H9 (cell line): Measurements from ENCODE around the gene ITGB3. TPM values are rescaled to one million over a fixed set of nuclear protein-coding genes. Genes with fewer than 3 reads are reported as not detected.

Experiments
- DNase-seq: peaks from one replicate; pipeline ENCODE4 v3.0.0-alpha.2; 2017
- H2AFZ ChIP-seq: one replicate; pipeline ENCODE4 v1.6.1; 2013; ENCODE audit warnings: mild to moderate bottlenecking, low read length, control low read depth, moderate library complexity
- H2AK5ac ChIP-seq: 2 replicates; pipeline ENCODE4 v1.6.1; 2013; ENCODE audit warnings: low read length, control low read depth, mixed read lengths; ENCODE audit not compliant: insufficient read length
- H2BK120ac ChIP-seq: one replicate; pipeline ENCODE4 v1.6.1; 2013; ENCODE audit warnings: low read depth, mild to moderate bottlenecking, low read length, control low read depth, inconsistent platforms; ENCODE audit not compliant: poor library complexity, severe bottlenecking
- H2BK12ac ChIP-seq: 2 replicates; pipeline ENCODE4 v1.6.1; 2013; ENCODE audit warnings: low read length, control low read depth, mixed read lengths, low read depth; ENCODE audit not compliant: insufficient read length
- H2BK15ac ChIP-seq: 2 replicates; pipeline ENCODE4 v1.6.1; 2013; ENCODE audit warnings: low read depth, low read length, control low read depth
- H2BK20ac ChIP-seq: one replicate; pipeline ENCODE4 v1.6.1; 2013; ENCODE audit warnings: low read depth, mild to moderate bottlenecking, low read length, control low read depth, inconsistent platforms; ENCODE audit not compliant: poor library complexity, severe bottlenecking
- H2BK5ac ChIP-seq: 2 replicates; pipeline ENCODE4 v1.6.1; 2013; ENCODE audit warnings: low read length, control low read depth, mixed read lengths; ENCODE audit not compliant: insufficient read length
- H3K14ac ChIP-seq: 2 replicates; pipeline ENCODE4 v1.6.1; 2013; ENCODE audit warnings: low read length, control low read depth; ENCODE audit not compliant: insufficient read depth
- H3K18ac ChIP-seq: 2 replicates; pipeline ENCODE4 v1.6.1; 2013; ENCODE audit warnings: low read depth, mild to moderate bottlenecking, mixed read lengths, low read length, control low read depth; ENCODE audit not compliant: insufficient read length
- H3K23ac ChIP-seq: 2 replicates; pipeline ENCODE4 v1.6.1; 2013; ENCODE audit warnings: low read length, control low read depth, mixed read lengths, low read depth; ENCODE audit not compliant: insufficient read length
- H3K23me2 ChIP-seq: 2 replicates; pipeline ENCODE4 v1.6.1; 2013; ENCODE audit warnings: low read depth, mild to moderate bottlenecking, mixed read lengths, low read length, control low read depth; ENCODE audit not compliant: insufficient read length, poor library complexity, severe bottlenecking
- H3K27ac ChIP-seq: 2 replicates; pipeline ENCODE4 v1.5.1; 2013; ENCODE audit warnings: low read length, control low read depth, mixed read lengths, low read depth; ENCODE audit not compliant: insufficient read length
- H3K27me3 ChIP-seq: 2 replicates; pipeline ENCODE4 v1.6.1; 2013; ENCODE audit warnings: low read length, control low read depth, inconsistent platforms; ENCODE audit not compliant: insufficient read depth
- H3K4ac ChIP-seq: 2 replicates; pipeline ENCODE4 v1.6.1; 2013; ENCODE audit warnings: low read depth, mild to moderate bottlenecking, control low read depth, inconsistent platforms, low read length, moderate library complexity
- H3K4me1 ChIP-seq: 2 replicates; pipeline ENCODE4 v1.6.1; 2013; ENCODE audit warnings: low read length, control low read depth, inconsistent platforms; ENCODE audit not compliant: insufficient read depth
- H3K4me2 ChIP-seq: 2 replicates; pipeline ENCODE4 v1.6.1; 2013; ENCODE audit warnings: low read length, control low read depth, mixed read lengths; ENCODE audit not compliant: insufficient read length, insufficient read depth
- H3K56ac ChIP-seq: 2 replicates; pipeline ENCODE4 v1.6.1; 2013; ENCODE audit warnings: low read depth, mild to moderate bottlenecking, mixed read lengths, low read length, control low read depth; ENCODE audit not compliant: insufficient read length
- H3K79me1 ChIP-seq: 2 replicates; pipeline ENCODE4 v1.6.1; 2013; ENCODE audit warnings: low read depth, mild to moderate bottlenecking, moderate library complexity, low read length, control low read depth, inconsistent platforms; ENCODE audit not compliant: insufficient read depth, poor library complexity, severe bottlenecking
- H3K79me2 ChIP-seq: 2 replicates; pipeline ENCODE4 v1.6.1; 2013; ENCODE audit warnings: low read length, control low read depth, inconsistent platforms; ENCODE audit not compliant: insufficient read depth
- H3K9ac ChIP-seq: 2 replicates; pipeline ENCODE4 v1.6.1; 2013; ENCODE audit warnings: low read length, control low read depth, mixed read lengths; ENCODE audit not compliant: insufficient read length; ENCODE audit errors: extremely low read depth
- H3K9me3 ChIP-seq: one replicate; pipeline ENCODE4 v1.6.1; 2013; ENCODE audit warnings: low read depth, low read length, inconsistent platforms; ENCODE audit not compliant: control insufficient read depth
- H3T11ph ChIP-seq: one replicate; pipeline ENCODE4 v1.6.1; 2013; ENCODE audit warnings: mild to moderate bottlenecking, low read length, control low read depth, inconsistent platforms
- H4K20me1 ChIP-seq: one replicate; pipeline ENCODE4 v1.6.1; 2013; ENCODE audit not compliant: control insufficient read depth, insufficient read length, insufficient read depth
- H4K5ac ChIP-seq: 2 replicates; pipeline ENCODE4 v1.6.1; 2013; ENCODE audit warnings: low read depth, mild to moderate bottlenecking, mixed read lengths, low read length, control low read depth; ENCODE audit not compliant: insufficient read length
- H4K8ac ChIP-seq: replicated peaks from 2 replicates; pipeline ENCODE4 v1.6.1; 2013; ENCODE audit warnings: low read length, control low read depth, mixed read lengths, low read depth; ENCODE audit not compliant: insufficient read length
- H4K91ac ChIP-seq: 2 replicates; pipeline ENCODE4 v1.6.1; 2013; ENCODE audit warnings: low read depth, mild to moderate bottlenecking, moderate library complexity, mixed read lengths, low read length, control low read depth; ENCODE audit not compliant: insufficient read length
- H3K27ac Mint-ChIP-seq, 3 experiments: 2 replicates in 2 of 3; 3 replicates in 1 of 3; pipeline ENCODE4 v1.8.0; 2020 to 2021; ENCODE audit warnings: mixed read lengths in 3 of 3, mild to moderate bottlenecking in 1 of 3, moderate library complexity in 1 of 3
- H3K27me3 Mint-ChIP-seq: 2 replicates; pipeline ENCODE4 v1.8.0; 2021; ENCODE audit warnings: low read depth, mild to moderate bottlenecking, moderate library complexity, mixed read lengths
- H3K36me3 Mint-ChIP-seq, 3 experiments: 2 replicates in 2 of 3; 3 replicates in 1 of 3; pipeline ENCODE4 v1.8.0; 2020 to 2021; ENCODE audit warnings: low read depth in 3 of 3, mixed read lengths in 3 of 3; ENCODE audit not compliant: insufficient read depth in 1 of 3
- H3K4me1 Mint-ChIP-seq, 2 experiments: 2 replicates each; pipeline ENCODE4 v1.8.0; 2020; ENCODE audit warnings: mixed read lengths in 2 of 2
- H3K4me3 Mint-ChIP-seq, 2 experiments: 2 replicates in 1 of 2; 3 replicates in 1 of 2; pipeline ENCODE4 v1.8.0; 2020 to 2021; ENCODE audit warnings: mild to moderate bottlenecking in 2 of 2, mixed read lengths in 2 of 2, moderate library complexity in 1 of 2
- H3K9me3 Mint-ChIP-seq, 2 experiments: 2 replicates in 1 of 2; 3 replicates in 1 of 2; pipeline ENCODE4 v1.8.0; 2020; ENCODE audit warnings: mild to moderate bottlenecking in 2 of 2, mixed read lengths in 2 of 2, moderate library complexity in 1 of 2
- WGBS: extraction: QIAGEN DNeasy Blood & Tissue Kit; methylation state at CpG from one replicate; pipeline ENCODE4 v1.1.7; 2013; ENCODE audit warnings: missing lambda C conversion rate, low lambda C conversion rate, mixed read lengths; ENCODE audit not compliant: insufficient read length; ENCODE audit errors: extremely low coverage; 5-methylcytosine and 5-hydroxymethylcytosine counted together
- total RNA-seq: library from RNA; stranded (reverse); gene quantifications from 2 replicates; pipeline ENCODE4 v1.2.1, GENCODE V29; 2021
- TF ChIP-seq, protein P1 (sequence below): fragments of 200-600 bp; sonication (generic); conservative IDR thresholded peaks from 3 replicates; pipeline ENCODE4 v1.8.0; 2021; ENCODE audit warnings: antibody characterized with exemption, mild to moderate bottlenecking

ITGB3 gene
- total RNA-seq, 1 experiment from 2014 or later, result not detected

DNA sequence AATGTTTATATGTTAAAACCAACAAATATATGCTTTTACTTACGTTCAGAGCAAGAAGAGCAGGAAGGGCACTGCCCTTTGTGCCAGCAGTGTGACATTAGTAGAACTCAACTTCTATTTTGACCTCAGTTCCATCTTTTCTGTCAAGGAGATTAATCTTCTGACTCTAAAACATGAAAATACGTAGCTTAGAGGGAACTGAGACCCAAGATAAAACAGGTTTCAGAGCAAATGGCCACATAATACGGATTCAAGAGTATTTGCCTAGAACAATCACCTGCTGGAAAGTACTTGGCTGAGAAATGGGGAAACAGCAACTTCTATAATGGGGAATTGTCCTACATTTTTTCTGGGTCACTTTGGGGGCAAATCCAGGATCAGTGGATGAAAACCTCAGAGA lies 22.3 kb upstream of the ITGB3 start:
- no CpG with 5 or more reads among the region's 3 CpGs for WGBS
- Histone ChIP-seq H3K23ac (no peak overlapping the region), H3K79me2 (no peaks in the 10 kb centered on the region), H4K5ac (no peak overlapping the region), H2BK15ac (no peak overlapping the region), H3K27me3 (no peaks in the 10 kb centered on the region), H3K4ac (no peak overlapping the region), H2BK120ac (no peak overlapping the region), H4K20me1 (no peaks in the 10 kb centered on the region), H3K27ac (no peak overlapping the region), H4K91ac (no peak overlapping the region), H2AFZ (no peak overlapping the region), H3K79me1 (no peaks in the 10 kb centered on the region), H3K18ac (no peak overlapping the region), H3K23me2 (no peaks in the 10 kb centered on the region), H3K14ac (no peak overlapping the region), H3K56ac (no peak overlapping the region), H3K9me3 (no peaks in the 10 kb centered on the region), H2AK5ac (no peak overlapping the region), H4K8ac (no peak overlapping the region), H3K4me2 (no peak overlapping the region), H3K4me1 (no peaks in the 10 kb centered on the region; the same call in 1 of the 2 replicates), H3K9ac (no peak overlapping the region), H2BK12ac (no peak overlapping the region), H3T11ph (no peak overlapping the region), H2BK5ac (no peak overlapping the region), H2BK20ac (no peak overlapping the region)
- no peak for DNase-seq
- TF ChIP-seq, protein P1, sequence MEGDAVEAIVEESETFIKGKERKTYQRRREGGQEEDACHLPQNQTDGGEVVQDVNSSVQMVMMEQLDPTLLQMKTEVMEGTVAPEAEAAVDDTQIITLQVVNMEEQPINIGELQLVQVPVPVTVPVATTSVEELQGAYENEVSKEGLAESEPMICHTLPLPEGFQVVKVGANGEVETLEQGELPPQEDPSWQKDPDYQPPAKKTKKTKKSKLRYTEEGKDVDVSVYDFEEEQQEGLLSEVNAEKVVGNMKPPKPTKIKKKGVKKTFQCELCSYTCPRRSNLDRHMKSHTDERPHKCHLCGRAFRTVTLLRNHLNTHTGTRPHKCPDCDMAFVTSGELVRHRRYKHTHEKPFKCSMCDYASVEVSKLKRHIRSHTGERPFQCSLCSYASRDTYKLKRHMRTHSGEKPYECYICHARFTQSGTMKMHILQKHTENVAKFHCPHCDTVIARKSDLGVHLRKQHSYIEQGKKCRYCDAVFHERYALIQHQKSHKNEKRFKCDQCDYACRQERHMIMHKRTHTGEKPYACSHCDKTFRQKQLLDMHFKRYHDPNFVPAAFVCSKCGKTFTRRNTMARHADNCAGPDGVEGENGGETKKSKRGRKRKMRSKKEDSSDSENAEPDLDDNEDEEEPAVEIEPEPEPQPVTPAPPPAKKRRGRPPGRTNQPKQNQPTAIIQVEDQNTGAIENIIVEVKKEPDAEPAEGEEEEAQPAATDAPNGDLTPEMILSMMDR, result no peak
- no peaks in the 10 kb centered on the region; a peak in 1 of 5 replicates for H3K9me3 Mint-ChIP-seq
- H3K4me1 Mint-ChIP-seq, result peaks cover 13 to 16% of the 10 kb centered on the region in 2 experiments
- H3K27me3 Mint-ChIP-seq, result peaks cover 27% of the 10 kb centered on the region
- H3K4me3 Mint-ChIP-seq, result no peak overlapping the region
- H3K36me3 Mint-ChIP-seq, result no peaks in the 10 kb centered on the region
- H3K27ac Mint-ChIP-seq, result no peak overlapping the region
